Suprapubic skin (tissue), 4 donors: Measurements from ENCODE around the gene CBY1. TPM values are rescaled to one million over a fixed set of nuclear protein-coding genes. Genes with fewer than 3 reads are reported as not detected.

Experiments used
- DNase-seq, 2 donors: peaks; one replicate each; pipeline ENCODE4 v3.0.0-alpha.2; 2019; ENCODE audit warnings: low spot score in 2 of 2
- H3K27ac ChIP-seq: fragments of 200-600 bp; sonication (generic); one replicate; pipeline ENCODE4 v1.5.1; 2019
- H3K27me3 ChIP-seq: fragments of 200-600 bp; sonication (generic); one replicate; pipeline ENCODE4 v1.5.1; 2019
- H3K36me3 ChIP-seq: fragments of 200-600 bp; sonication (generic); one replicate; pipeline ENCODE4 v1.5.1; 2019
- H3K4me1 ChIP-seq: fragments of 200-600 bp; sonication (generic); one replicate; pipeline ENCODE4 v1.5.1; 2019
- H3K4me3 ChIP-seq: fragments of 200-600 bp; sonication (generic); one replicate; pipeline ENCODE4 v1.5.1; 2019; ENCODE audit warnings: mild to moderate bottlenecking
- H3K9me3 ChIP-seq: fragments of 200-600 bp; sonication (generic); one replicate; pipeline ENCODE4 v1.5.1; 2019
- CTCF ChIP-seq, 2 donors: fragments of 200-600 bp in 1 of 2; fragments of 450-650 bp in 1 of 2; sonication (generic) in 1 of 2; IDR thresholded peaks; one replicate each; pipeline ENCODE4 v1.5.1; 2016 to 2019; ENCODE audit warnings: antibody characterized with exemption in 2 of 2, mild to moderate bottlenecking in 1 of 2, moderate library complexity in 1 of 2
- EP300 ChIP-seq: sonication (generic); formaldehyde crosslinking; IDR thresholded peaks from one replicate; pipeline ENCODE4 v1.6.1; 2017; ENCODE audit warnings: antibody characterized with exemption
- POLR2A ChIP-seq, 2 donors: fragments of 450-650 bp; IDR thresholded peaks; one replicate each; pipeline ENCODE4 v1.6.1; 2017; ENCODE audit warnings: antibody characterized with exemption in 2 of 2, mild to moderate bottlenecking in 2 of 2, moderate library complexity in 2 of 2
- POLR2AphosphoS5 ChIP-seq, 3 donors: sonication (generic); formaldehyde crosslinking; IDR thresholded peaks; one replicate each; pipeline ENCODE4 v1.6.1; 2017; ENCODE audit warnings: antibody characterized with exemption in 3 of 3
- WGBS: methylation state at CpG from one replicate; pipeline ENCODE4 v1.1.5; 2018; 5-methylcytosine and 5-hydroxymethylcytosine counted together
- total RNA-seq, 4 donors: library from RNA; depleted of rRNA; stranded (reverse); fragments of >200 nt; gene quantifications; one replicate each; pipeline ENCODE4 v1.1.0, GENCODE V29; 2016

CBY1 gene
- total RNA-seq, 4 donors from 2014 or later: 9.9 to 25.7 (median 15.4) TPM

DNA sequence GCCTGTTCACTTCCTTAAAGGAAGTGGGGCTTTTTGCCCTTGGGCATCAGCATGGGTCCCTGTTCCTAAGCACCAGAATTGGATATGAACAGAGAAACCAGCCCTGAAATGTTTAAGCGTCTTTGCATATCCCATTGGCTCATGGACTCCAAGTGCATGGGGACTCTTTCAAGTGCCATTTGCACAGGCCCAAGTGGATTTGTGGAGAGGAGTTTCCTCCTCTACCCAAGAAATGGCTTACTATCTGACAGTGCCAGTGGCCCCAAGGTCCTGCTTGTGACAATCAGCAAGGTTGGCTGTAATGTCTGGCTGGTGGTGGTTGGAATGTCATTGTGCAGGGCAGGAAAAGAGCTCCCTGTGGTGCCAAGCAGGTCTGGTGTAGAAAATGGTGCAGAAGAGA is 29.3 kb downstream of the CBY1 start:
- WGBS: 73% methylated on average over 1 of the region's 1 CpG
- H3K27me3 ChIP-seq: no peaks in the 10 kb centered on the region
- DNase-seq: no peak

DNA sequence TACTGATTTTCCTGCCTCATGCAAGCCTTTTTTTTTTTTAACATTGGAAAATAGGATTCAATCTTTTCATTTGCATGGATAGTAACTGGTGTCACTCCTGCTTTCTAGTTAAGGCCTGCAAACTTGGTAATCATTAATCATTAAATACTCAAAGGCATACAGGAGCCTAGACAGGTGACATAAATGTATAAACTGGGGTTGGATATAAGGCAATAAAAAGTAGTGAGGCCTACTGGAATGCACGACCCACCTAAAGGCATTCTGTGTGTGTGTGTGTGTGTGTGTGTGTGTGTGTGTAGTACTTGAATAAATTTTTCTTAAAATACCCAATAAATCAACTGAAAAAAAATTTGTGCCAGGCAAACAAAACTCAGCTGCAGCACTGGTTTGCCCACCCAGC is 33.2 kb downstream of the CBY1 start:
- no peak for TF ChIP-seq EP300
- TF ChIP-seq POLR2A (IDR thresholded peaks at IDR 0.05): no peak
- no peak for TF ChIP-seq CTCF (IDR thresholded peaks at IDR 0.05)
- no peak for TF ChIP-seq POLR2AphosphoS5 (IDR thresholded peaks at IDR 0.05)
- H3K27me3 ChIP-seq: no peaks in the 10 kb centered on the region
- H3K9me3 ChIP-seq: no peaks in the 10 kb centered on the region
- peaks cover 6% of the 10 kb centered on the region for H3K4me1 ChIP-seq
- no peak overlapping the region for H3K4me3 ChIP-seq
- 53% methylated on average over 1 of the region's 1 CpG for WGBS
- H3K36me3 ChIP-seq: peaks cover 54% of the 10 kb centered on the region
- H3K27ac ChIP-seq: no peak overlapping the region
- DNase-seq: no peak

More for the DNA sequence above, 29.3 kb downstream of the CBY1 start:
- no peak overlapping the region for H3K27ac ChIP-seq
- TF ChIP-seq POLR2AphosphoS5 (IDR thresholded peaks at IDR 0.05) (no peak), EP300 (no peak), CTCF (IDR thresholded peaks at IDR 0.05) (no peak), POLR2A (IDR thresholded peaks at IDR 0.05) (no peak)
- no peak overlapping the region for H3K4me3 ChIP-seq
- peaks cover 17% of the 10 kb centered on the region for H3K4me1 ChIP-seq
- peaks cover 66% of the 10 kb centered on the region for H3K36me3 ChIP-seq
- H3K9me3 ChIP-seq: no peaks in the 10 kb centered on the region

DNA sequence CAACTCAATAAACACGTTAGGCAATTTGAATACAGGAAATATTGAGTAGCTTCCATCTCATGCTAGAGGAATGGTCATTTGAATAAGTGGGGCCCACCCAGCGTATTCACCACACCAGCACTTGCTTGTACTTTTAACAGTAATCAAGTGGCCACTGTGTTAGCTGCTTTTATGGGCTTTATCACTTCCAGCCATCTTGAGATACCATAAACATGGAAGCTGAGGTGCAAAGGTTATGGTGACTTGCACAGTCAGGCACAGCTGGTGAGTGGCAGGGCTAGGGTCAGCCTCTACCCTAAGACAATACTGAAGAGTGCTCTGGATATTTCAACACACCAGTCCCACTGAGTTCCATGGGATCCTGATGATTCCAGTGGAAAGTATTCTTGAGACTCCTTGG is 37.6 kb downstream of the CBY1 start:
- TF ChIP-seq CTCF (IDR thresholded peaks at IDR 0.05) (no peak), POLR2AphosphoS5 (IDR thresholded peaks at IDR 0.05) (no peak), POLR2A (IDR thresholded peaks at IDR 0.05) (no peak), EP300 (no peak)
- WGBS: 85% methylated on average over 2 of the region's 2 CpGs
- Histone ChIP-seq H3K9me3 (no peaks in the 10 kb centered on the region), H3K4me1 (peaks cover 49% of the 10 kb centered on the region), H3K4me3 (no peak overlapping the region), H3K27ac (no peak overlapping the region), H3K36me3 (peaks cover 14% of the 10 kb centered on the region), H3K27me3 (no peaks in the 10 kb centered on the region)
- DNase-seq: no peak

- Histone ChIP-seq H3K36me3 (peaks cover 5% of the 10 kb centered on the region), H3K4me3 (no peak overlapping the region), H3K27me3 (no peaks in the 10 kb centered on the region), H3K4me1 (peaks cover 58% of the 10 kb centered on the region), H3K9me3 (no peaks in the 10 kb centered on the region), H3K27ac (no peak overlapping the region)
- TF ChIP-seq POLR2AphosphoS5 (IDR thresholded peaks at IDR 0.05) (no peak), POLR2A (IDR thresholded peaks at IDR 0.05) (no peak), EP300 (no peak), CTCF (IDR thresholded peaks at IDR 0.05) (no peak)
- WGBS: 51% methylated on average over 3 of the region's 3 CpGs
- DNase-seq: no peak
Observed at GRCh38 chr22:38694940-38695339, 38.5 kb downstream of the CBY1 start.

DNA sequence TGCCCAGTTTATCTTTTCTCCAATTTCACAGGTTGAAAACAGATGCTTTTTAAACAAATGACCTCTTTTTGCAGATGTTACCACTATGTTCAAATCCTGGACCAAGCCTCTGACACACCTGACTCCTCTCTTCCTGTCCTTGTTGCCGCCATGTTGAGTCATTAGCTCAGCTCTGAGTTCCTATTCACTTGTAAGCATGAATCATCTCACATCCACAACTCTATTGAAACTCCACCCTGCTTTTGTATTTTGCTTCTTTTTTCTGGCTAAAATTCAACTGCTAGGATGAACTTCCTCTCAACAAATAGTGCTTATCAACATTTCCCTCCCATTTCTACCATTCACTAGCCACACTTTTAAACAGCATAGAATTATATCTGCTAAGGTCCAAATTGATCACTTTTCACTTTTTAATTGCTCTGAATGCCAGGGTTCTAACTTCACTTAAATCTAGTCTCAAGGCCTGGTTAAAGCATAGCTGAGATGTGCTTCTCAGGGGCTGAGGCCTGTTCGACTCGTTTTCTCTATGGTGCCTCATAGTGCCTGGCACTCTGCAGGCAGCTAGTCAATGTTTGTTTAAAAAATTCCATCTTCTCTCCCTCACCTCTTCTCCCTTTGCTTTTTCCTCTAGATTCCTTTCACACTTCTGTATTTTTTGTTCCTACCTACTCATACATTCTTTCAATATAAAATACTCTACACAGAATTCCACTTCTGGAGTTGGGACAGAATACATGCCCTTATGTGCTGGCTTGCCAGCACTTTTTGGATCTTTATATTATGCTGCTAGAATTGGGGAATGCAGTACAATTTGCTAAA is 40.4 kb downstream of the CBY1 start:
- Histone ChIP-seq H3K4me3 (no peak overlapping the region), H3K4me1 (peaks cover 65% of the 10 kb centered on the region), H3K9me3 (no peaks in the 10 kb centered on the region), H3K27ac (peak overlapping the region; percentile 61), H3K27me3 (no peaks in the 10 kb centered on the region), H3K36me3 (no peaks in the 10 kb centered on the region)
- TF ChIP-seq POLR2A (IDR thresholded peaks at IDR 0.05) (no peak), EP300 (no peak), POLR2AphosphoS5 (IDR thresholded peaks at IDR 0.05) (no peak), CTCF (IDR thresholded peaks at IDR 0.05) (no peak)
- DNase-seq: no peak
- WGBS: 28% methylated on average over 3 of the region's 3 CpGs
